HFF-Myc (cell line): ENCODE data around the gene ZNF391.

Experiments
- DNase-seq: peaks from one replicate; pipeline ENCODE4 v3.0.0-alpha.2; 2011; ENCODE audit warnings: low read depth; ENCODE audit errors: extremely low read depth
- H3K4me3 ChIP-seq: replicated peaks from 2 replicates; pipeline ENCODE4 v1.5.1; 2011; ENCODE audit warnings: low read depth, mild to moderate bottlenecking, control low read depth, low read length
- TF ChIP-seq, protein P1 (sequence below): IDR thresholded peaks from 2 replicates; pipeline ENCODE4 v1.5.1; 2012; ENCODE audit warnings: mild to moderate bottlenecking, low read depth, low read length, control low read depth; ENCODE audit errors: missing control alignments

ZNF391 gene

GRCh38 chr6:27439371-27439770 is 50.8 kb downstream of the ZNF391 start:
- DNase-seq, result no peak
- H3K4me3 ChIP-seq, result no peak overlapping the region
- TF ChIP-seq, protein P1, sequence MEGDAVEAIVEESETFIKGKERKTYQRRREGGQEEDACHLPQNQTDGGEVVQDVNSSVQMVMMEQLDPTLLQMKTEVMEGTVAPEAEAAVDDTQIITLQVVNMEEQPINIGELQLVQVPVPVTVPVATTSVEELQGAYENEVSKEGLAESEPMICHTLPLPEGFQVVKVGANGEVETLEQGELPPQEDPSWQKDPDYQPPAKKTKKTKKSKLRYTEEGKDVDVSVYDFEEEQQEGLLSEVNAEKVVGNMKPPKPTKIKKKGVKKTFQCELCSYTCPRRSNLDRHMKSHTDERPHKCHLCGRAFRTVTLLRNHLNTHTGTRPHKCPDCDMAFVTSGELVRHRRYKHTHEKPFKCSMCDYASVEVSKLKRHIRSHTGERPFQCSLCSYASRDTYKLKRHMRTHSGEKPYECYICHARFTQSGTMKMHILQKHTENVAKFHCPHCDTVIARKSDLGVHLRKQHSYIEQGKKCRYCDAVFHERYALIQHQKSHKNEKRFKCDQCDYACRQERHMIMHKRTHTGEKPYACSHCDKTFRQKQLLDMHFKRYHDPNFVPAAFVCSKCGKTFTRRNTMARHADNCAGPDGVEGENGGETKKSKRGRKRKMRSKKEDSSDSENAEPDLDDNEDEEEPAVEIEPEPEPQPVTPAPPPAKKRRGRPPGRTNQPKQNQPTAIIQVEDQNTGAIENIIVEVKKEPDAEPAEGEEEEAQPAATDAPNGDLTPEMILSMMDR, result no peak

DNA sequence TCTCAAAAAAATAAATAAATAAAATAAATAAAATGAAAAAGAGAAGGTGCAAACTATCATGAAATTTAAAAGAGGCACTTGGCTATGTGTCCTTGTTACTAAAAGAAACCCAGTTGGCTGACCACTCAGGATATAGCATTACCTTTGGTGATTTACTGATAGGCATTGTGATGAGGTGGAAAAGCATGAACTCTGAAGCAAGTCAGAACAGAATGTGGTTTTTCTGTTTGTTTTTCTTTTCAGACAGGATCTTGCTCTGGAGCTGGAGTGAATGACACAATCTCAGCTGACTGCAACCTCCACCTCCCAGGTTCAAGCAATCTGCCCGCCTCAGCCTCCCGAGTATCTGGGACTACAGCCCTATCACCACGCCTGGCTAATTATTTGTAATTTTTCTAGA is 52.4 kb downstream of the ZNF391 start:
- no peak overlapping the region for H3K4me3 ChIP-seq
- TF ChIP-seq, protein P1, result no peak
- no peak for DNase-seq

DNA sequence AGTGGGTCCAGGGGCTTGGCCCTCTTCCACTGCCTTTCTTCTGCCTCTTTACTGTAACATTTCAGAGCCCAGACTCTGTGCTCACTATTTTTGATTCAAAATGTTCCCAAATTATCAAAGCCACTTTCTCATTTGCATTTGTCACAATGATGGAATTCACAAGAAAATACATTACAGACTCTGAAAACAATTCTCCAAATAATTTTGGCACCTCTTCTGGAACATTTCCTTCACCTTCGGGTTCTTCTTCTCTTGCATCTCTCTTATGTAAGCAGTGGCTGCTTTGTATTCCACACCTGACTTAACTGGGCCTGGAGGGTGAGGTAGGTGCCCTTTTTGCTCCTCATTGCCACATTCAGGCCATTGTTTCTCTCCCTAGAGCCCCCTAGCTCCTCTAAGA is 54.4 kb downstream of the ZNF391 start:
- DNase-seq, result no peak
- TF ChIP-seq, protein P1, result no peak
- no peak overlapping the region for H3K4me3 ChIP-seq

DNA sequence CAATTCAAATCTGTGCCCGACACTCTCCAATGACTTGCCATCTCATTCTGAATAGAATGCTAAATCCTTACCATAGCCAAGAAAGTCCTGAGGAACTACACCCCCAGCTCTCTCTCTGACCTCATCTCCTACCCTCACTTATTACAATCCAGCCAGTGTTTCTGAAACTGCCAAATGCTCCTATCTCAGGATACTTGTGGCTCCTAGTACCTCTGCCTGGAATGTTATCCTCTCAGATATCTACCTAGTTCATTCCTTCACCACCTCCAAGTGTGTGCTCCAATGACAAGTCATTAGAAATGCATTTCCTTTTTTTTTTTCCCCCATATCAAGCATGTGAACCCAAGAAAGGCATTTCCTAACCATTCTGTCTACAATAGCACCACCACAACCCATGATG is 59.9 kb downstream of the ZNF391 start:
- no peak for DNase-seq
- TF ChIP-seq, protein P1, result no peak
- no peak overlapping the region for H3K4me3 ChIP-seq

GRCh38 chr6:27451660-27452390 is 63.3 kb downstream of the ZNF391 start:
- no peak overlapping the region for H3K4me3 ChIP-seq
- DNase-seq, result no peak
- TF ChIP-seq, protein P1, result no peak

GRCh38 chr6:27452496-27452897 is 63.9 kb downstream of the ZNF391 start:
- TF ChIP-seq, protein P1, result no peak
- no peak for DNase-seq
- H3K4me3 ChIP-seq, result no peak overlapping the region
